Gastroesophageal sphincter (tissue), 3 donors: ENCODE measurements around the gene UNC5A.

Experiments
- CTCF ChIP-seq, 4 experiments: fragments of 200-600 bp in 2 of 4; fragments of 450-650 bp in 2 of 4; sonication (generic) in 1 of 4; IDR thresholded peaks; one replicate each; pipeline ENCODE4 v1.5.1; 2017 to 2019; ENCODE audit warnings: antibody characterized with exemption in 4 of 4, mild to moderate bottlenecking in 2 of 4, moderate library complexity in 2 of 4
- POLR2A ChIP-seq, 2 donors: fragments of 450-650 bp; IDR thresholded peaks; one replicate each; pipeline ENCODE4 v1.6.1; 2017; ENCODE audit warnings: antibody characterized with exemption in 2 of 2, mild to moderate bottlenecking in 2 of 2, moderate library complexity in 1 of 2

- TF ChIP-seq CTCF (IDR thresholded peaks at IDR 0.05), result no peak
- no peak for TF ChIP-seq POLR2A (IDR thresholded peaks at IDR 0.05)
Observed at GRCh38 chr5:176863765-176864098, 53.4 kb downstream of the UNC5A start.
